ENCODE data around the gene ZMYND11. TPM values are rescaled to one million over a fixed set of nuclear protein-coding genes. Genes with fewer than 3 reads are reported as not detected.

The ZMYND11 gene
- total and polyA plus RNA-seq, 11 donors: 22.7 to 96.6 (median 73.3) TPM

GRCh38 chr10:209357-209756, 74.1 kb downstream of the ZMYND11 start:
- H3K4me3 ChIP-seq: no peak overlapping the region
- no peaks in the 10 kb centered on the region for H3K27me3 ChIP-seq
- H3K36me3 ChIP-seq: peaks cover 0 to 31% (median 17%) of the 10 kb centered on the region in 9 donors
- TF ChIP-seq CTCF (IDR thresholded peaks at IDR 0.05): peak in 3 of 12 donors; percentile 17 to 27 (median 18)
- no peak for TF ChIP-seq POLR2A (IDR thresholded peaks at IDR 0.05)
- H3K9me3 ChIP-seq: no peaks in the 10 kb centered on the region
- DNase-seq: no peak
- 94 to 97% (median 96%) methylated on average over 6 of the region's 6 CpGs for WGBS, 4 donors
- H3K4me1 ChIP-seq: no peaks in the 10 kb centered on the region
- intact Hi-C loops (cut with DNase I): no loop called here
- no peak for ATAC-seq
- no peak overlapping the region for H3K27ac ChIP-seq

- no peak for ATAC-seq
- intact Hi-C loops (cut with DNase I): no loop called here
These were observed 75.0 kb downstream of the ZMYND11 start for GRCh38 chr10:210297-210696.

GRCh38 chr10:215444-215843, 80.2 kb downstream of the ZMYND11 start:
- Histone ChIP-seq H3K27ac (no peak overlapping the region), H3K4me1 (peaks cover 0 to 16% (median 4%) of the 10 kb centered on the region in 12 donors), H3K36me3 (peaks cover 0 to 22% (median 13%) of the 10 kb centered on the region in 9 donors), H3K9me3 (no peaks in the 10 kb centered on the region), H3K27me3 (no peaks in the 10 kb centered on the region), H3K4me3 (no peak overlapping the region)
- intact Hi-C loops (cut with DNase I): no loop called here
- ATAC-seq: no peak
- no peak for DNase-seq
- TF ChIP-seq POLR2A (IDR thresholded peaks at IDR 0.05) (no peak), CTCF (IDR thresholded peaks at IDR 0.05) (no peak)
- 94 to 97% (median 95%) methylated on average over 4 of the region's 4 CpGs for WGBS, 4 donors

More at GRCh38 chr10:210297-210696, 75.0 kb downstream of the ZMYND11 start:
- Histone ChIP-seq H3K27ac (no peak overlapping the region), H3K27me3 (no peaks in the 10 kb centered on the region), H3K9me3 (no peaks in the 10 kb centered on the region), H3K4me1 (no peaks in the 10 kb centered on the region), H3K36me3 (peaks cover 0 to 31% (median 17%) of the 10 kb centered on the region in 9 donors), H3K4me3 (no peak overlapping the region)
- WGBS, 4 donors: 90 to 93% (median 91%) methylated on average over 5 of the region's 5 CpGs
- TF ChIP-seq POLR2A (IDR thresholded peaks at IDR 0.05): no peak
- TF ChIP-seq CTCF (IDR thresholded peaks at IDR 0.05): no peak
- no peak for DNase-seq

- ATAC-seq: no peak
- Histone ChIP-seq H3K27me3 (no peaks in the 10 kb centered on the region), H3K9me3 (no peaks in the 10 kb centered on the region), H3K4me3 (no peak overlapping the region), H3K4me1 (peaks cover 0 to 21% (median 4%) of the 10 kb centered on the region in 12 donors), H3K27ac (no peak overlapping the region), H3K36me3 (peaks cover 0 to 13% (median 0%) of the 10 kb centered on the region in 9 donors)
- intact Hi-C loops (cut with DNase I): no loop called here
- no peak for DNase-seq
- 73 to 80% (median 78%) methylated on average over 1 of the region's 1 CpG for WGBS, 4 donors
- no peak for TF ChIP-seq CTCF (IDR thresholded peaks at IDR 0.05)
- no peak for TF ChIP-seq POLR2A (IDR thresholded peaks at IDR 0.05)
These were observed 83.5 kb downstream of the ZMYND11 start for GRCh38 chr10:218798-219197.
